Inferior parietal cortex (tissue), 1 donor: ENCODE results near the gene RAB8B.
A peak's percentile ranks its signal among the peaks of the same experiment; 100 is the strongest.

ENCODE experiments used
- DNase-seq: peaks from one replicate; pipeline ENCODE4 v3.0.0-alpha.2; 2016; ENCODE audit errors: extremely low spot score

Gene RAB8B

DNA sequence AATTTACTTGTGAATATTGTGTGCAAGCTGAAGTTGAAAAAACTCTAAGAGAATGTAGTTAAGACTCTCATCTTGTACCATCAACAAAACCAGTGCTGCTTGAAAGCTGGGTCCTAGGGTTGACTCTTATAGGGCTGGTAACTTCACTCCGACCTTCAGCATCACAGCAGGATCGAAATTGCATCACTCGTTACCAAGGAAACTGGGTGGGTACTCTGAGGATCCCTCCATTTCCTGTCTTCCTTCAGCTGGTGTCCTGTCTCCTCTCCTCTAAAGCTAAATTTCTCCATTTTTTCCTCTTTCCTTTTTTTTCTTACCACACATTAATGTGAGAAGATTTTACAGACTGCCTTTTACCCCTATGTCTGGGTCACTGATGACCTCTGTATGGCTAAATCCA is 85.0 kb downstream of the RAB8B start:
- DNase-seq = no peak

DNA sequence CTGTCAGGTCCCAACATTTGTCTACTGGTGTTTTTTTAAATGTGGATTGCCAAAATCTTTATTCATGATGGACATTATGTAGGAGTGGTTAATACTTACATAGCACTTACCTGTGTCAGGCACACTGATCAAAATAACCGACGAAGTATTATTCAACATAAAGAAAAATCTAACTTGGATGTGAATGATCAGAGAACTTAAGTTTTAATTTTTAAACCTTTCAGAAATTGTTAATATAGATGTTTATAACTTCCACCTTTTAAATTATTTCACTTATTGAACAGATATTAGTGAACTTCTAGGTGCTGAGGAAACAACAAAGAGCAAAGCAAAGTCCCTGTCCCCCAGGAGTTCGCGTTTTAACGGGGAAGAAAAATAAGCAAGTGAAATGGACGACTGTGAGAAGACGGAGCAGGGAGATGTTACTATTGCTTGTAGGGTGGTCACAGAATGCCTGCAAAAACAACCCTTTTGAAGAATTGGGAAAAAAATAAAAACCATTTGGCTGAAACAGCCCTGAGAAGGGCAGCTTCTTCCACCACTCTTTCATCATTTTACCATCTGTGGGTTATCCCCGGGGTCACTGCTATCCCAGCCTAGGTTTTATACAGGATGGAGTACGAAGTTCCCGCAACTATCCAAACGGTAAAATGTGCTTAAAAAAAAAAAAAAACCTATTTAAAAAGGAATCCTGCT is 87.1 kb downstream of the RAB8B start:
- DNase-seq = no peak

DNA sequence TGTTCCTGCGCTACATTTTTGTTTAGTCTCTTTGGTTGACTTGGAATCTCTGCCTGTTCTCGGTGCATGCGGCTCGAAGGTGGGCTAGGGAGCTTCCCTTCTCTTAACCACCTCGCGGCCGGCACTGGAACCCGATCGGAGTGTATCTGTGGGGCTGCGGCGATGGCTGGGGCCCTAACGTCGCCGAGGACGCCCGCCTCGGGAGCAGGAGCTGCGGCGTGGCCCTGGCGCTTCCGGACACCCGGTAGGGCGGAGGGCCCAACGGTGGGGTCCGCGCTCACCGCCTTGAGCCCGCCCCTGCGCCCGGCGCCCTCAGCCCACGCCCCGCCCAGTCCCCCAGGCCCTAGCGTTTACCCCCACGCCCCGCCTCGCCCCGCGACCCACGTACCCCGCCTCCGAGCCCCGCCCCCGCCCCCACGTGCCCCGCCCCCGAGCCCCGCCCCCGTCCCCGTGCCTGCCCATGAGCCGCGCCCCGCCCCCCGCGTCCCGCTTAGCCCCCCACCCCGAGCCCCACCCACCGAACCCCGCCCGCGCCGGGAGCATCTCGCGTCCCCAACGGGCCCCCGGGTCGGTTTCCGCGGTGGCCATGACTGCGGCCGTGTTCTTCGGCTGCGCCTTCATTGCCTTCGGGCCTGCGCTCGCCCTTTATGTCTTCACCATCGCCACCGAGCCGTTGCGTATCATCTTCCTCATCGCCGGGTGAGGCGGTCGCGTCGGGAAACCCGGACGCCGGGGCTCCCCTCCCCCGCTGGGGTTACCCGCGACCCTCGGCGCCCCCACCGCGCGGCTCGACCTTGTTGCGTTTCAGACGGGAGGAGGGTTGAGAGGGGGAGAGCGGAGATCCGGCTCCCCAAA is 87.9 kb downstream of the RAB8B start, which contains the start of gene APH1B:
Gene APH1B, plus strand, starts transcription at position 568 of the 855 bp plus-strand sequence. Its CDS starts 19 bp downstream, at position 587.
- DNase-seq = peak; percentile 59

DNA sequence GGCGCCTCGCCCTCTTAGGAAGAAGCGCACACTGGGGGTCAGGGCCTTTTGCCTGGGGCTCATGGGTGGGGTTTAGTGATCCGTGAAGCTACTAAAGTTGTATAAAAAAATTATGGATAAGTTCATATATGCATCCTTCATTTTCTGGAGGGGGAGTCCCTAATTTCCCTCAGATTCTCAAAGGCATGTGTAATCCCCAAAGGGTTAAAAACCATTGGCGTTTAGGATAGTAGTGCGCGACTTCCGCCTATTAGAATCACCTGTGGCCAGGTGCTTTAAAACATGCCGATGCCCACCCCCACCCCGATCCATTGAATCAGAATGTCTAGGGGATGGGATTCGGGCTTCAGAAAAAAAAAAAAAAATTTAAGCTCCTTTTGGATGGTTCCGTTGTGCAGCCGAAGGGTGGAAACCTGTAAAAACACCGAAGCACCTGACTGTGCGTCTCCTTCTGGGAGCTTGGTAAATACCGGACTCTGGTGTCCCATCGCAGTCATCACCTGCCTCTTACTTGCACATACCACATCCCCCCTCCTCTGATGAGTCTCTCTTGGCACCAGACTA is 88.6 kb downstream of the RAB8B start:
- DNase-seq = no peak

DNA sequence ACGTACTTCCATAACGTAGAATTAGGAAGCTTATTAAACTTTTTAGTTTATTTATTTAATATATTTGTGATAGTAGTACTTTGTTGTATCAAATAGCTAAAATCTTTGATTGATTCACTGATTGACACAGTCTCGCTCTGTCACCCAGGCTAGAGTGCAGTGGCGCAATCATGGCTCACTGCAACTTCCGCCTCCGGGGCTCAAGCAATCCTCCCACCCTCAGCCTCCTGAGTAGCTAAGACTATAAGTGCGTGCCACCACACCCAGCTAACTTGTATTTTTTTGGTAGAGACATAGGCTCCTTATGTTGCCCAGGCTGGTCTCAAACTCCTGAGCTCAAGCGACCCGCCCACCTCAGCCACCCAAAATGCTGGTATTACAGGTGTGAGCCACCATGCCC is 93.7 kb downstream of the RAB8B start:
- DNase-seq = no peak

DNA sequence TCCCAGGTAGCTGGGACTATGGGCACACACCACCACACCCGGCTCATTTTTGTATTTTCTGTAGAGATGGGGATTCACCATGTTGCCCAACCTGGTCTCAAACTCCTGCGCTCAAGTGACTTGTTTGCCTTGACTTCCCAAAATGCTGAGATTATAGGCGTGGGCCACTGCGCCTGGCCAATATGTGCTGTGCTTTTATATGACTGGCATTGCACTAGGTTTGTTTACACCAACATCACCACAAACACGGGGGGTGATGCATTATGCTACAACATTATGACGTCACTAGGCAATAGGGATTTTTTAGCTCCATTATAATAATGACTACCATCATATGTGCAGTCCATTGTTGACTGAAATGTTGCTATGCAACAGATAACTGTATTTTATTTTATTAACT is 94.9 kb downstream of the RAB8B start:
- no peak for DNase-seq

DNA sequence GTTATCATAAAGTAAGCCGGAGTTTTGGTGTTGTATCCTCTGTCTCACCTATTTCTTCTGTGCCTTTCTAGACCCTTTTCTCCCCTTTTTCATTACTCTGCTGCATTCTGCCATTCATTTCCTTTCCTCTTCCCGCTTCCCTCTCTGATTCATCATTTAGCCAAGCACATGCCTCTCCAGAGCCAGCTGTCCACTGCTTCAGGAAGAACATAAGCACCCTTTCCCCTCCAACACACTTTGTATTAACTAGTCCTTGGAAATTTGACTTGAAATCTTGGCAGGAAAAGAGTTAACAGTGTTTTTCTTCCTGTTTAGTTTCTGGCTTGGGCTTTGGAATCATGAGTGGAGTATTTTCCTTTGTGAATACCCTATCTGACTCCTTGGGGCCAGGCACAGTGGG is 97.7 kb downstream of the RAB8B start:
- no peak for DNase-seq

DNA sequence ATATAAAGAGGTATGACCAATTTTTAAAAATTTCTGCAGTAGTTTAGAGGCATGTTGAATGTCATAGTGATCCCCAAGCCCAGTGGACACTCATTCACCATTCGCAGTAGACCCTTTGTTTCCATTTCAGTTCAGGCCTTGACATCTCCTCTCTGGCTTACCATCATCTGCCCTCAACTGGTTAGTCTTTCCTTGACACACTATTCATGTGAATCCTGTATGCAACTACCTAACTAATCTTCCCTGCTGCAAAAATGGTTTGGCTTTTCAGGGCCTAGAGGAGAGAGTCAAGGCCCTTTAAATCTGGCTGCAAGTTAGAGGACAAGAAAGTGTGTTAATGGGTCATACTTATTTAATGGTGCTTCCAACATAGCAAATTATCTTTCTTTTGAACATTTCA is 98.9 kb downstream of the RAB8B start:
- no peak for DNase-seq

DNA sequence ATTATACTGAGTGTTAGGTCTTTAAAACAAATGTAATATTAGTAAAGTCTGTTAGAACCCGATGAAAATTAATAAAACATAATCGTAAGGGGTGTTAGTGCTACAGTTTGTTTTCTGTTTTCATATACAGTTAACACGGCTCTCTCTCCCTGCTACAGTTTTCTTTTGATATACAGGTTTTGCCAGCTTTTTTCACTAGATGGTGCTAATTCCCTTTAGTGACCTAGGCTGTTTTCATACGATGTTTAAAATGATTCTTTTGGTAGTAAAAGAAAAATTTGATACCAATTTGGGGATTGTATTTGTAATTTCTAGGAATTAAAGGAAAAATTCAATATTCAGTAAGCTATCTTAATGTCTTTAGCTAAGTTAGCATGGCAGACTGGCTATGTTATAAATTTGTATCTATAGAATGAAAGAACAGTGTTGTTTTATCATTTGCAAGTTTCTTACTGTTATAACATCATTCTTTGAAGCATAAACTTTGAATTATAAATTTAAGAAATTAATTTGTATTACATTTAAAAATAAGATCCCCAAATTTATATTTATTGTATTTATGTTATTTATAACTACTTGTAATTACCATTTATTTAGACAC is 99.5 kb downstream of the RAB8B start:
- DNase-seq = peak; percentile 84

DNA sequence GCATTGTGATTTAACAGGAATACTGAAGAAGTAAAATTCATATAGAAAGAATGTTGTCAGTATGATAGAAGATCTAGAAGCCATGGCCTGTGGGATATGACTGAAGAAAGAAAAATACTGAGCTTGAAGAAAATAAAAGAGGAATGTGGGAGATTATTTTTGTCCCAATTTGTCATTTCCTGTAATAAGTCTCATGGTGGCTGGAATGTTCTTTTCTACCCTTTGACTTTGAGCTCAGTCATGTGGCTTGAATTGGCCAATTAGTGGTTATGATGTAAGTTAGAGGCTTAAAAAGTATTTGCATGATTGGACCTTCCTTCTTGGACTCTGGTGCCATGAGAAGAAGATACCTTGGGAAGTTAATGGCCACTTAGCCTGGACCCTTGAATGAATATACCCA is 102.1 kb downstream of the RAB8B start:
- no peak for DNase-seq

DNA sequence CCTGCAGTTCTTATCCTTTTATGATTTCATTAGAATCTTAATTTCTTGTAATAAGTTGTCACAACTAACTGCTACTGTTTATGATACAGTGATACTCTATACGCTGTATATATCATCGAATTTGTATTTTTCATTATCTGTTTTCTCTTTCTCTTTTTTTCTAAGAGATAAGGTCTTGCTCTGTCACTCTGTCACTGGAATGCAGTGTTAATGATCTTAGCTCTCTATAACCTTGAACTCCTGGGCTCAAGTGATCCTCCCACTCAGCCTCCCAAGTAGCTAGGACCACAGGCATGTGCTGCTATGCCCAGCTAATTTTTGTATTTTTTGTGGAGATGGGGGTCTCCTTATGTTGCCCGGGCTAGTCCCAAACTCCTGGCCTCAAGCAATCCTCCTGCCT is 102.8 kb downstream of the RAB8B start:
- no peak for DNase-seq

DNA sequence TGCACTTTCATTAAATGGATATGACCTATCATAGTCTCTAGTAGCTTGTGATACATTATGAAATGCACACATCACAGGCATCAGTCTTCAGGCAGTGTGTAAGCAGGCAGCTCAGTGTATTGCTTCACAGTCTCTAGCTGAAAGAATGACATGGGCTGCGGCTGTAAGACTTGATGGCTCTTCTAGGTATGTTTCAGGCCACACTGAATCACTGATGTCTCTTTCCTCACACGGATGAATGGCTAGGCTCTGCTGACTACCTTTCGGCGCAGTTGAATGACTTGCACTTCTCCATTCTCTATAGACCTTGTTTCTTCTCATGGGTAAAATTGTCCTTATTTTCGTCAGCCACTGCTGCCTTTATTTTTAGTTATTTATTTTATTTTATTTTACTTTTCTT is 103.4 kb downstream of the RAB8B start:
- no peak for DNase-seq

DNA sequence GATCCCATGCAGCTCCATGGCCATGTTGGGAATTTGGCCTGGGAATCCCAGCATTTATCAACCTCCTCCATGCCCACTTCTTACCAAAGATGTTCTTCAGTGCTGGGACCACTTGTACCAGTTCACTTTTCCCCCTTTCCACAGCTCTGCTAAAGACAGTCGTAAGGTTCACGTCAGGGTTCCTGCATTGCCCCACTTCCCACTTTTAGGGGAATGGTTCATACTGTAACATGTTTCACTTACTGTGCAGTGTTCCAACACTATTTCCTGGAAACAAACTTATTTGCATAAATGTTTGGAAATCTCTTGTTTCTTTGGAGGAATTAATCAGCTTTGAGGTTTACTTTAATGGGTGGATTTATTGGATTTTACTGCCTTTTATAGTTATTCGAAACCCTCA is 105.0 kb downstream of the RAB8B start:
- no peak for DNase-seq

DNA sequence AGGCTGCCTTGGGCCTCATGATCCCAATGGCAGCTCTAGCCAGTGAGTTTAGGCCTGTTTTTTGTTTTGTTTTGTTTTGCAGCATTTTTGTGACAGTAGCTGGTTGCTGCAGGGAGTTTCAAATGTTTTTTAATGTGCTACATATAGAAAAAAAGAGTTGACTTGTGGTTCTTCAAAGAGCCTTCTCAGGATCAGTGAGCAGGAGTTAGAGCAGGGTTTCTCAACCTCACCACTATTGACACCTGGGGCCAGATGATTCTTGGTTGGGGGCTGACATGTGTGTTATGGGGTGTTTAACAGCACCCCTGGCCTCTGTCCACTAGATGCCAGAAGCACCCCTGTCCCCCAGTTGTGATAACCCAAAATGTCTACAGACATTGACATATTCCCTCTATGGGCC is 105.9 kb downstream of the RAB8B start:
- DNase-seq = no peak

DNA sequence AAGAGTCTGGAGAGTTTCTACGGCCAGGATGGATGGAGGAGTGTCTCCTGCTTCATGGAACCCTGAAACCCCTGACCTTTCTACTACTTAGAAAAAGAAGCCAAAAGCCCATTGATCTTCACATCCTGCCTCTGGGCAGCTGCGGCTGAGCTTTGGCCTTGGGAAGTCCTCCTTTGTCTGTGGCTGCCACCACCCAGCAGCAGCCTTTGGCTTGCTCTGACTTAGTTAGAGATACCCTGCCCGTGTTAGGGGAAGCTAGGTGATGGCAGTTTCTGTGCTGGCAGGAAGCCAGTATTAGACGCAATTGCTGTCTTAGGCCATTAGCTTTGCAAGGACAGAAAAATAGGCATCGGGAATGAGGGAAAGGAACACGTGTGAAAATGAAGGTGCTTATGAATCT is 106.8 kb downstream of the RAB8B start:
- DNase-seq = no peak

DNA sequence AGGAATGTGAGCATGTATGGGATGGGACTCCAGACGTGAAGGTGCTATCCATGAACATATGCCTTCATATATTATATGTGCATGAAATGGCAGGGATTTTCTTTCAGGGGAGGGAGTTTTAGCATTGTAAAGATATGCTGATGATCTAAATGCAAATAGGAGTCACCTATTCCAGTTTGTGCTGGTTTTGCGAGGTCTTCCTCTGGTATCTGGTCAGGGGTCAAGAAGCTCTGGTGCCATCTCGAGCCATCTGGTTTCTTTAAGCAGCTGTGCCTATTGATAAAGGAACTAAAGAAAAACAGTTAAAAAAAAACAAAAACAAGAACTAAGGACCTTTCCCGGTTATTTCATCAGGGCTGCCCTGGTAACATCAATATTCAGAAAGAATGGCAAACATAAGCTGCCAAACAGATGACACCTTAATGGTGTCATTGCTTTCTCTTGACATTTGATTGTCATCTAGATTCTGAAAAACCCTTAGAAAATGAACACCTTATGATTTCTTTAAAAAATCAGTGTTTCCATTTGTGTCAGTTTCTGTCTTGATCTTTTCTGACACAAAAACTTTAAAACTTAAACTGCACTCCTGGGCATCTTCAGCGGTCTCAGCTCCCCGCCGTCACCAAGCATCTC is 110.7 kb downstream of the RAB8B start:
- DNase-seq = no peak

DNA sequence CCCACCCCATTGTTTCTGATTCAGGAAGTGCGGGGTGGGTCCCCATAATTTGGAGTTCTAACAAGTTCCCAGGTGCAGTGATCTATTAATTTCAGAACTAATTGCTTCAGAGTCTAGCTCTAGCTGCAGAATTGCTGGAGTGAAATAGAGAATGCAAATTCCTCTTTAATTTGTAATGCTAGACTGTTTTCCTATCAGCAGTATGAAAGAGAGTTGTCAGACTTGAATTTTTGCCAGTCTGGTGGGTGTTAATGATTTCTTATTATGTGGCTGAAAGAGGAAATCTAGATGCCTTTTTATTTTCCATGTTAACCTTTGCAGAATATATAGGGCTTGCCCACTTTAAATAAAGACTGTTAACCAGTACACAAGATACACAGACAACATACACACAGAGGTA is 111.7 kb downstream of the RAB8B start:
- DNase-seq = no peak

DNA sequence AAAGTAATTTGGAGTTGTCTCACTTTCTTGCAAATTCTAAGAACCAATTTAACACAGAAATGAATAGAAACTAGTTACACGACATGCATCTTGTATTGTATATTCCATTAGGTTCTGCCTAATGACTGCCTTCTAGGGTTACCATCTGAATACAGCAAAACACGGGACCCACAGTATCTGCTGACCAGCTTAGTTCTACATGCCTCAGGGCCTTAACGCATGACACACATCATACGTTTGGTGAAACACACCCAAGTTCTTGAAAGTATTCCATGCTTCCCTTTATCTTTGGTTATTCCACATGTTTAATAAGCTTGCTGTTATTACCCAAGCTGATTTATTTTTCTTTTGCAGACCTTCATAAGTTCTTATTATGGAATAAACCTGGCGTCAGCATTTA is 115.9 kb downstream of the RAB8B start:
- no peak for DNase-seq

DNA sequence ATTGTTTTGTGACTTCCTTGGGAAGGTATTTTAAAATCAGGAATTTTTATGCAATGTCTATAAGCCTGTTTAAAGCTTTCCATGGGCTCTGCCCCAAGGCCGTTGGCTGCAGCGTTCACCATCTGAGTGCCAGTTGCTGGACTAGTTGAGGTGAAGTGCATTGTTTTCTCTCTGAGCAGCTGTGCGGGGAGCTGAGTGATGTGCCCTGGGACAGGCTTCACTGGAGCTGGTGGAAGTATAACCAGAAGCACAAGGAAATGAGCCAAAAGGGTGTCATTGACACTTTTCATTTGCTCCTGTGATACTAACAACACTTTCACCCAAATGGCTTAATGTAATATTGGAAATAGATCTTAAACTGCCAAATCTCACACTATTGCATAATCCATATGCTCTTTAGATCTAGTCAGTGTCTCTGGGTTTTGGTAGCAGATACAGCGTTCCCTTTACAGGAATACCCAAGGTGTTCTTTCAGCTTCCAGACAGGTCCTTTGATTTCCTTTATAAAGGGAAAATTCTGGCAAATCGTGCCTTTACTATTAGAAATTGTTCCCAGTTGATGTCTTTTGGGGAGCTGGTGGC is 117.2 kb downstream of the RAB8B start:
- no peak for DNase-seq

DNA sequence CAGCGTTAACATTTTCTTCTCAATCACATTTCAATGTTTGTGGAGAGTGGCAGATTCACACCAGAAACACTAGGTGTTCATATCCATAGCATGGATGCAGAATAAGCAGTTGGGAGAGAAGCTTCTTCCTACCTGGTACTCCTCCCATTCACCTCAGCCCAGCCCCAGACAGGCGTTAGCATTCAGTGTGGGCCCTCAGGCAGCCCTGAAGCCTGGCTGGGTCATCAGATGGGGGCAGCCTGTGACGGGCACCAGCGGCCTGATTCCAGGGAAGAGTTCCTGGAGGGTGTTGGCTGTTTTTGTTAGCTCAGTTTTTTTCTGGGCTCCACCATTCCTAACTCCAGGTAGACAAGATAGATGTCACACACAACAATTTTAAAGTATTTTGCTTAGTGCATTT is 119.1 kb downstream of the RAB8B start:
- DNase-seq = no peak

DNA sequence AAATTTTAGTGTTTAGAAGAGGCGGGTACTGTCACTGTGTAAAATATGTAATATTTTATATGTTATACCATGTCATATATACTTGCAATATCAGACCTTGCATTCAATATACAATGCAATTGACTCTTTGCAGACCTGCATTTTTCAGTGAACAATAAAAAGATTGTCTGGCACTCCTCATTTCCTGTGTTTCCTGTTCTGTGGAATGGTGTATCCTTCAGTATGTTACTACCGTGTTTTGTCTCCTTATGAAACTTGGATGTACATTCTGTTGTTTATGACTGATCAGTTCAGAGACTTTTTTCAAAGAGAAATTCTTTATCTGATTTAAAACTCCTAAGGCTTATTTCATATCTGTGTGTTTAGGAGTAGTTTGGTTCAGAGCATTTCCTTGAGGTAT is 119.5 kb downstream of the RAB8B start:
- no peak for DNase-seq

DNA sequence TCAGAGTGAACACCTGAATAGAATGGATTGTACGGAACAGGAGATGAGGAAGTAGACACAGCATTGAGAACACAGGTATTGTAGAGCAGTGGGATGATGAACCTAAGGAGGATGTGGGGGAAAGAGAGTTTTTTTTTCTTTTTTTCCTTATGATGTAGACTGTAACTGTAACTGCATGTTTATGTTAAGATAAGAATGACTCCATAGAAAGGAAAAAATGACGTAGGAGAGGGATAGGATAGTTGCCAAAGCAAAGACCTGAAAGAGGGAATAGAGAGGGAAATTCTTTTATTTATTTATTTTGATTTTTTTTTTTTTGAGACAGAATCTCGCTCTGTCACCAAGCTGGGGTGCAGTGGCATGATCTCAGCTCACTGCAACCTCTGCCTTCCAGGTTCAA is 121.2 kb downstream of the RAB8B start:
- DNase-seq = no peak
